ENCODE data around the gene FXYD2. TPM values are rescaled to one million over a fixed set of nuclear protein-coding genes. Genes with fewer than 3 reads are reported as not detected.
A peak's percentile ranks its signal among the peaks of the same experiment; 100 is the strongest.

FXYD2 gene
- total and polyA plus RNA-seq, 9 of the 15 experiments (the other 6 are each of a cell fraction or from before 2014, with no cell fraction given), result not detected

- TF ChIP-seq THRB (CRISPR knock-in tag; conservative IDR thresholded peaks at IDR 0.05), result no peak
- no peak for TF ChIP-seq ZNF318 (IDR thresholded peaks at IDR 0.05; ENCODE audit: borderline replicate concordance in 1 of 2, low read depth in 1 of 2)
- peak; percentile 72; the same call in 1 of the 2 replicates for TF ChIP-seq ARID2 (IDR thresholded peaks at IDR 0.05)
- TF ChIP-seq STAG1 (CRISPR knock-in tag; IDR thresholded peaks at IDR 0.05; ENCODE audit: borderline replicate concordance), result peak; percentile 84
- no peak for TF ChIP-seq HOXB6 (CRISPR knock-in tag; IDR thresholded peaks at IDR 0.05; ENCODE audit: borderline replicate concordance)
Measured at GRCh38 chr11:117819096-117820040, 5.2 kb downstream of the FXYD2 start (continued).
